PC-3 (cell line): ENCODE data around the gene ADARB2. TPM values are rescaled to one million over a fixed set of nuclear protein-coding genes. Genes with fewer than 3 reads are reported as not detected.

ENCODE experiments used
- ATAC-seq: fragments of 200-7000 bp; cut with Tn5 transposase; 2 replicates; pipeline ENCODE4 v1.9.1; 2020; ENCODE audit warnings: mild to moderate bottlenecking, moderate library complexity
- BruUV-seq: library from RNA; stranded (reverse); fragments of 400-500 nt; replicated peaks from 2 replicates; lab custom pipeline; 2021; lab: Mats Ljungman, UMichigan
- CTCF ChIA-PET: fragments of 300-600 bp; sonication (Branson Sonifier 250); formaldehyde crosslinking; loops from one replicate; lab custom pipeline; 2022; ENCODE audit warnings: antibody characterized with exemption; lab: Charles Lee
- POLR2A ChIA-PET: fragments of 300-600 bp; sonication (Branson Sonifier 250); formaldehyde crosslinking; loops from one replicate; lab custom pipeline; 2022; ENCODE audit warnings: antibody characterized with exemption; ENCODE audit not compliant: unreplicated experiment; lab: Charles Lee
- DNase-seq: peaks from one replicate; pipeline ENCODE4 v3.0.0-alpha.2; 2015
- H2AFZ ChIP-seq: fragments of 300-600 bp; sonication (generic); 2 replicates; pipeline ENCODE4 v1.6.0; 2016; ENCODE audit warnings: antibody characterized with exemption, low read length
- H3F3A ChIP-seq: fragments of 300-600 bp; sonication (generic); one replicate; pipeline ENCODE4 v1.6.0; 2017; ENCODE audit warnings: antibody characterized with exemption, low read length, control low read depth, mild to moderate bottlenecking; ENCODE audit not compliant: unreplicated experiment
- H3K27ac ChIP-seq: fragments of 300-600 bp; sonication (generic); 2 replicates; pipeline ENCODE4 v1.5.1; 2016; ENCODE audit warnings: mild to moderate bottlenecking, low read length
- H3K27me3 ChIP-seq: fragments of 300-600 bp; sonication (generic); 2 replicates; pipeline ENCODE4 v1.6.1; 2016; ENCODE audit warnings: low read length, mixed read lengths
- H3K36me3 ChIP-seq: fragments of 300-600 bp; sonication (generic); 2 replicates; pipeline ENCODE4 v1.6.1; 2016; ENCODE audit warnings: low read depth, mixed run types, low read length, mixed read lengths
- H3K4me1 ChIP-seq: fragments of 300-600 bp; sonication (generic); 2 replicates; pipeline ENCODE4 v1.5.1; 2016; ENCODE audit warnings: low read length; ENCODE audit not compliant: insufficient read depth
- H3K4me2 ChIP-seq: fragments of 300-600 bp; sonication (generic); 2 replicates; pipeline ENCODE4 v1.6.0; 2016; ENCODE audit warnings: low read length
- H3K4me3 ChIP-seq: fragments of 300-600 bp; sonication (generic); 2 replicates; pipeline ENCODE4 v1.5.1; 2016; ENCODE audit warnings: mild to moderate bottlenecking, low read length, mixed read lengths
- H3K79me2 ChIP-seq: fragments of 300-600 bp; sonication (generic); 2 replicates; pipeline ENCODE4 v1.6.1; 2017; ENCODE audit warnings: low read length, mixed read lengths
- H3K9ac ChIP-seq: fragments of 300-600 bp; sonication (generic); 2 replicates; pipeline ENCODE4 v1.6.0; 2016; ENCODE audit warnings: mild to moderate bottlenecking, low read length
- H3K9me2 ChIP-seq: fragments of 300-600 bp; sonication (generic); replicated peaks from 2 replicates; pipeline ENCODE4 v1.6.1; 2016; ENCODE audit warnings: mixed run types, low read length, mixed read lengths
- H3K9me3 ChIP-seq: fragments of 300-600 bp; sonication (generic); 2 replicates; pipeline ENCODE4 v1.6.1; 2016; ENCODE audit warnings: low read length, mixed read lengths
- H4K20me1 ChIP-seq: fragments of 300-600 bp; sonication (generic); 2 replicates; pipeline ENCODE4 v1.6.1; 2016; ENCODE audit warnings: low read length, mixed read lengths
- CTCF ChIP-seq: fragments of 300-600 bp; sonication (generic); conservative IDR thresholded peaks from 2 replicates; pipeline ENCODE4 v1.5.1; 2017; ENCODE audit warnings: antibody characterized with exemption, low read depth, mild to moderate bottlenecking, low read length
- EZH2 ChIP-seq: fragments of 300-600 bp; sonication (generic); IDR thresholded peaks from one replicate; pipeline ENCODE4 v1.6.1; 2017; ENCODE audit warnings: antibody characterized with exemption, mild to moderate bottlenecking, low read length; ENCODE audit not compliant: unreplicated experiment
- EZH2phosphoT487 ChIP-seq: fragments of 300-600 bp; sonication (generic); IDR thresholded peaks from 2 replicates; pipeline ENCODE4 v1.6.1; 2018; ENCODE audit warnings: mild to moderate bottlenecking, antibody characterized with exemption, low read length, borderline replicate concordance
- intact Hi-C: fragments of 100-400 bp; cut with micrococcal nuclease; formaldehyde crosslinking; loops from 2 replicates; pipeline ENCODE4 v1.9.0; 2023
- total RNA-seq: library from RNA; depleted of rRNA; stranded (reverse); fragments of >200 nt; gene quantifications from 2 replicates; pipeline ENCODE4 v1.2.3, GENCODE V29; 2014

Gene ADARB2
- total RNA-seq, 1 experiment from 2014 or later: not detected

- no TSS peak for BruUV-seq
- intact Hi-C loops: no loop called here
- Histone ChIP-seq H3K4me3 (no peak overlapping the region), H3K27me3 (no peaks in the 10 kb centered on the region), H3K27ac (no peak overlapping the region), H3K9me2 (no peaks in the 10 kb centered on the region), H3K4me2 (no peak overlapping the region), H3F3A (no peaks in the 10 kb centered on the region), H3K79me2 (no peaks in the 10 kb centered on the region), H3K9ac (no peak overlapping the region), H2AFZ (no peak overlapping the region), H4K20me1 (no peaks in the 10 kb centered on the region), H3K4me1 (no peaks in the 10 kb centered on the region), H3K9me3 (no peaks in the 10 kb centered on the region), H3K36me3 (no peaks in the 10 kb centered on the region)
- ChIA-PET POLR2A (no interaction called here), CTCF (no interaction called here)
- ATAC-seq (no peak), DNase-seq (no peak)
- TF ChIP-seq EZH2 (no peak), EZH2phosphoT487 (no peak), CTCF (no peak)
These were observed 170.2 kb downstream of the ADARB2 start for GRCh38 chr10:1567152-1567551.

DNA sequence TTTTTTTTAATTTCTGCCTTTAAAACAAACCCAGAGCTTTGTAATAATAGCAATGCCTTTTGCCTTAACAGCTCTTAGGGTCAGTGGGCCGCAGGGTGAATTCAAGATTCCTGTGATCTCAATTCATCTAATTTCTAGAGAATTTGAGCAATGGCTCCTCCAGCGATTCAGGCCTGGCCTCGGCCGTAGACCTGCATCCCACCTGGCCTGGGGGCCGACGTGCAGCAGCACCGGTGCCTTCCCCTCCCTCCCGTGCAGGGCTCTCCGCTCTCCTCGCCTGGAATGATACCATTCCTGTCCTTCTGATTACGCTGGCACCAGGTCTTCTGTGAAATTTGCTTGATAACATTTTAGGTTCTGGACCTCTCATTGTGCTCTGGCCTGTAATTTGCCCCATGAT, 172.5 kb downstream of the ADARB2 start:
- H3K4me3 ChIP-seq: no peak overlapping the region
- no peak overlapping the region for H3K9ac ChIP-seq
- no TSS peak for BruUV-seq
- DNase-seq (no peak), ATAC-seq (no peak)
- no peaks in the 10 kb centered on the region for H3K9me3 ChIP-seq
- TF ChIP-seq EZH2phosphoT487 (no peak), CTCF (no peak), EZH2 (no peak)
- no peaks in the 10 kb centered on the region for H3F3A ChIP-seq
- ChIA-PET POLR2A (no interaction called here), CTCF (no interaction called here)
- no peaks in the 10 kb centered on the region for H3K4me1 ChIP-seq
- H3K36me3 ChIP-seq: no peaks in the 10 kb centered on the region
- H2AFZ ChIP-seq: no peak overlapping the region
- no peaks in the 10 kb centered on the region for H3K9me2 ChIP-seq
- no peaks in the 10 kb centered on the region for H3K27me3 ChIP-seq
- H3K79me2 ChIP-seq: no peaks in the 10 kb centered on the region
- H4K20me1 ChIP-seq: no peaks in the 10 kb centered on the region
- no peak overlapping the region for H3K27ac ChIP-seq
- intact Hi-C loops: no loop called here
- H3K4me2 ChIP-seq: no peak overlapping the region

GRCh38 chr10:1563028-1563427, 174.3 kb downstream of the ADARB2 start:
- Histone ChIP-seq H3F3A (no peaks in the 10 kb centered on the region), H3K27me3 (no peaks in the 10 kb centered on the region), H3K4me3 (no peak overlapping the region), H3K9me2 (no peaks in the 10 kb centered on the region), H3K79me2 (no peaks in the 10 kb centered on the region), H3K4me1 (no peaks in the 10 kb centered on the region), H3K4me2 (no peak overlapping the region), H4K20me1 (no peaks in the 10 kb centered on the region), H3K27ac (no peak overlapping the region), H2AFZ (no peak overlapping the region), H3K9me3 (no peaks in the 10 kb centered on the region), H3K36me3 (no peaks in the 10 kb centered on the region), H3K9ac (no peak overlapping the region)
- no peak for DNase-seq
- POLR2A ChIA-PET: no interaction called here
- TF ChIP-seq EZH2phosphoT487: no peak
- intact Hi-C loops: no loop called here
- no TSS peak for BruUV-seq
- CTCF ChIA-PET: no interaction called here
- ATAC-seq: no peak
